PC-3 (cell line): ENCODE results near the gene HOXA10. TPM values are rescaled to one million over a fixed set of nuclear protein-coding genes. Genes with fewer than 3 reads are reported as not detected.
A peak's percentile ranks its signal among the peaks of the same experiment; 100 is the strongest.

Experiments
- ATAC-seq: fragments of 200-7000 bp; cut with Tn5 transposase; 2 replicates; pipeline ENCODE4 v1.9.1; 2020; ENCODE audit warnings: mild to moderate bottlenecking, moderate library complexity
- BruUV-seq: library from RNA; stranded (reverse); fragments of 400-500 nt; replicated peaks from 2 replicates; lab custom pipeline; 2021; lab: Mats Ljungman, UMichigan
- CTCF ChIA-PET: fragments of 300-600 bp; sonication (Branson Sonifier 250); formaldehyde crosslinking; loops from one replicate; lab custom pipeline; 2022; ENCODE audit warnings: antibody characterized with exemption; lab: Charles Lee
- POLR2A ChIA-PET: fragments of 300-600 bp; sonication (Branson Sonifier 250); formaldehyde crosslinking; loops from one replicate; lab custom pipeline; 2022; ENCODE audit warnings: antibody characterized with exemption; ENCODE audit not compliant: unreplicated experiment; lab: Charles Lee
- DNase-seq: peaks from one replicate; pipeline ENCODE4 v3.0.0-alpha.2; 2015
- H2AFZ ChIP-seq: fragments of 300-600 bp; sonication (generic); 2 replicates; pipeline ENCODE4 v1.6.0; 2016; ENCODE audit warnings: antibody characterized with exemption, low read length
- H3F3A ChIP-seq: fragments of 300-600 bp; sonication (generic); one replicate; pipeline ENCODE4 v1.6.0; 2017; ENCODE audit warnings: antibody characterized with exemption, low read length, control low read depth, mild to moderate bottlenecking; ENCODE audit not compliant: unreplicated experiment
- H3K27ac ChIP-seq: fragments of 300-600 bp; sonication (generic); 2 replicates; pipeline ENCODE4 v1.5.1; 2016; ENCODE audit warnings: mild to moderate bottlenecking, low read length
- H3K27me3 ChIP-seq: fragments of 300-600 bp; sonication (generic); 2 replicates; pipeline ENCODE4 v1.6.1; 2016; ENCODE audit warnings: low read length, mixed read lengths
- H3K36me3 ChIP-seq: fragments of 300-600 bp; sonication (generic); 2 replicates; pipeline ENCODE4 v1.6.1; 2016; ENCODE audit warnings: low read depth, mixed run types, low read length, mixed read lengths
- H3K4me1 ChIP-seq: fragments of 300-600 bp; sonication (generic); 2 replicates; pipeline ENCODE4 v1.5.1; 2016; ENCODE audit warnings: low read length; ENCODE audit not compliant: insufficient read depth
- H3K4me2 ChIP-seq: fragments of 300-600 bp; sonication (generic); 2 replicates; pipeline ENCODE4 v1.6.0; 2016; ENCODE audit warnings: low read length
- H3K4me3 ChIP-seq: fragments of 300-600 bp; sonication (generic); 2 replicates; pipeline ENCODE4 v1.5.1; 2016; ENCODE audit warnings: mild to moderate bottlenecking, low read length, mixed read lengths
- H3K79me2 ChIP-seq: fragments of 300-600 bp; sonication (generic); 2 replicates; pipeline ENCODE4 v1.6.1; 2017; ENCODE audit warnings: low read length, mixed read lengths
- H3K9ac ChIP-seq: fragments of 300-600 bp; sonication (generic); 2 replicates; pipeline ENCODE4 v1.6.0; 2016; ENCODE audit warnings: mild to moderate bottlenecking, low read length
- H3K9me2 ChIP-seq: fragments of 300-600 bp; sonication (generic); replicated peaks from 2 replicates; pipeline ENCODE4 v1.6.1; 2016; ENCODE audit warnings: mixed run types, low read length, mixed read lengths
- H3K9me3 ChIP-seq: fragments of 300-600 bp; sonication (generic); 2 replicates; pipeline ENCODE4 v1.6.1; 2016; ENCODE audit warnings: low read length, mixed read lengths
- H4K20me1 ChIP-seq: fragments of 300-600 bp; sonication (generic); 2 replicates; pipeline ENCODE4 v1.6.1; 2016; ENCODE audit warnings: low read length, mixed read lengths
- EZH2 ChIP-seq: fragments of 300-600 bp; sonication (generic); IDR thresholded peaks from one replicate; pipeline ENCODE4 v1.6.1; 2017; ENCODE audit warnings: antibody characterized with exemption, mild to moderate bottlenecking, low read length; ENCODE audit not compliant: unreplicated experiment
- EZH2phosphoT487 ChIP-seq: fragments of 300-600 bp; sonication (generic); IDR thresholded peaks from 2 replicates; pipeline ENCODE4 v1.6.1; 2018; ENCODE audit warnings: mild to moderate bottlenecking, antibody characterized with exemption, low read length, borderline replicate concordance
- intact Hi-C: fragments of 100-400 bp; cut with micrococcal nuclease; formaldehyde crosslinking; loops from 2 replicates; pipeline ENCODE4 v1.9.0; 2023
- total RNA-seq: library from RNA; depleted of rRNA; stranded (reverse); fragments of >200 nt; gene quantifications from 2 replicates; pipeline ENCODE4 v1.2.3, GENCODE V29; 2014
- TF ChIP-seq, protein P1 (sequence below): fragments of 300-600 bp; sonication (generic); conservative IDR thresholded peaks from 2 replicates; pipeline ENCODE4 v1.5.1; 2017; ENCODE audit warnings: antibody characterized with exemption, low read depth, mild to moderate bottlenecking, low read length

Gene HOXA10
- total RNA-seq, 1 experiment from 2014 or later: 46.1 TPM

DNA sequence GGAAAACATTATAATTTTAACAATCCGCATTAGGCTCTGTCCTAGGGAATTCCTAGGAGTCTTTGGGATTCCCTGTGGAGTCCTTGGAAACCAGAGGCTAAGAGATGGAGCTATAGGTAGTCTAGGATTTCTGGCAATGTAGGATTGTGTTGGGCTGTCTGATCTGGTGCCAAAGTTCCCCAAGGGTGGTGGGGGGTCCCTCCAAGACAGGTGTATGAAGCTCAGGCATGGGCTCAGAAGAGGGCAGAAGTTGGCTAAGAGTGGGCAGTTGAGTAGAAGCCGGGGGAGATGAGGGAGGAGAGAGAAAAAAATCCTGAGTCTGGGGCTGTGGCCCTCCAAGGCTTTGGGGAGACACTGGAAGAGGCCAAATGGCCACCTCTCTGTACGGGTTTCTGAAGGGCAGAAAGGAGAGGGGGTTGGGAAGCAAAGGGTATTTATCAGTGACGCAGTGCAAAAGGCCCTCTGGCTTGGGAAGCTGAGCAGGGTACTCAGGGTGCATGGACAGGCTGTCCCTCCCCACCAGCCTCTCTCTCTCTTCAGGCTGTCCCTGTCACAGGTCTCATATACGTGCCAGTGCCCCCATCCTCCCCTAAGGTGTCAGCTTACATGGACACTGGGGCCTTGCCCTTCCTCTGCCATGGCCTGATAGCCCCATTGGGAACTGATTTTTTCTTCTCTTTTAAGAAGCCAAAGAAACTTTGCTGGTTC, 27.5 kb downstream of the HOXA10 start:
- Histone ChIP-seq H4K20me1 (no peaks in the 10 kb centered on the region), H3K27ac (no peak overlapping the region), H3K4me3 (no peak overlapping the region), H3K9me3 (no peaks in the 10 kb centered on the region), H3F3A (no peaks in the 10 kb centered on the region), H3K4me1 (peaks cover 21% of the 10 kb centered on the region), H3K4me2 (peak overlapping the region; percentile 92), H3K36me3 (peaks cover 13% of the 10 kb centered on the region; the same call in 1 of the 2 replicates), H3K79me2 (peaks cover 56% of the 10 kb centered on the region), H3K27me3 (no peaks in the 10 kb centered on the region), H3K9ac (no peak overlapping the region), H3K9me2 (no peaks in the 10 kb centered on the region), H2AFZ (no peak overlapping the region)
- ChIA-PET POLR2A (no interaction called here), CTCF (no interaction called here)
- TF ChIP-seq, protein P1, sequence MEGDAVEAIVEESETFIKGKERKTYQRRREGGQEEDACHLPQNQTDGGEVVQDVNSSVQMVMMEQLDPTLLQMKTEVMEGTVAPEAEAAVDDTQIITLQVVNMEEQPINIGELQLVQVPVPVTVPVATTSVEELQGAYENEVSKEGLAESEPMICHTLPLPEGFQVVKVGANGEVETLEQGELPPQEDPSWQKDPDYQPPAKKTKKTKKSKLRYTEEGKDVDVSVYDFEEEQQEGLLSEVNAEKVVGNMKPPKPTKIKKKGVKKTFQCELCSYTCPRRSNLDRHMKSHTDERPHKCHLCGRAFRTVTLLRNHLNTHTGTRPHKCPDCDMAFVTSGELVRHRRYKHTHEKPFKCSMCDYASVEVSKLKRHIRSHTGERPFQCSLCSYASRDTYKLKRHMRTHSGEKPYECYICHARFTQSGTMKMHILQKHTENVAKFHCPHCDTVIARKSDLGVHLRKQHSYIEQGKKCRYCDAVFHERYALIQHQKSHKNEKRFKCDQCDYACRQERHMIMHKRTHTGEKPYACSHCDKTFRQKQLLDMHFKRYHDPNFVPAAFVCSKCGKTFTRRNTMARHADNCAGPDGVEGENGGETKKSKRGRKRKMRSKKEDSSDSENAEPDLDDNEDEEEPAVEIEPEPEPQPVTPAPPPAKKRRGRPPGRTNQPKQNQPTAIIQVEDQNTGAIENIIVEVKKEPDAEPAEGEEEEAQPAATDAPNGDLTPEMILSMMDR: no peak
- intact Hi-C loops: no loop called here
- no peak for ATAC-seq
- DNase-seq: no peak
- no TSS peak for BruUV-seq

DNA sequence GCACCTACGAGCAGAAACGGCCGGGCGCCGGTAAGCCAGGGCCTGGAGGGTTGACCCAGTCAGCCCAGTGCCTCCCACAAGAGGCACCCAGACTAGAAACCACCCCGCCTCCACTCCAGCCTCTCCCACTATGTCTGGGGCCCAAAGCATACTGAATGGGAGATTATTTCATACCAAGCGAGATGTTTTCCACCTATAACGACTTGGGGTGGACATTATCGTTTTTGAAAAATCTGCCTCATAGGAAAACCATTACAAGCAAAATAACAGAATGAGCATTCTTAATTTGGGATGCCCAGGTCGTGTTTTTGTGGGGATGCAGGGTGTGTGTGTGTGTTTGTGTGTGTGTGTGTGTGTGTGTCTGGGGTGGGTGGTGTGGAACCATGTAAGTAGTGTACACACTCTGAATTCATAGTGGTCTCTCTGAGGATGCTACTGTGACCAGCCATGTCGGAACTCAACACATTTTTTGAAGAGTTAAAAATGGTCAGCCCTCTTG, 28.2 kb downstream of the HOXA10 start:
- BruUV-seq: no TSS peak
- H3K9me3 ChIP-seq: no peaks in the 10 kb centered on the region
- no peak overlapping the region for H3K27ac ChIP-seq
- H3K9ac ChIP-seq: no peak overlapping the region
- no peak for DNase-seq
- ChIA-PET CTCF (no interaction called here), POLR2A (no interaction called here)
- H3K79me2 ChIP-seq: peaks cover 49% of the 10 kb centered on the region
- TF ChIP-seq, protein P1: no peak
- TF ChIP-seq EZH2 (no peak), EZH2phosphoT487 (no peak)
- ATAC-seq: no peak
- no peaks in the 10 kb centered on the region for H4K20me1 ChIP-seq
- H3K4me2 ChIP-seq: no peak overlapping the region
- intact Hi-C loops: no loop called here
- no peaks in the 10 kb centered on the region for H3K27me3 ChIP-seq
- no peak overlapping the region for H2AFZ ChIP-seq
- no peaks in the 10 kb centered on the region for H3F3A ChIP-seq
- H3K4me3 ChIP-seq: no peak overlapping the region
- peaks cover 21% of the 10 kb centered on the region for H3K4me1 ChIP-seq
- H3K36me3 ChIP-seq: peaks cover 13% of the 10 kb centered on the region; the same call in 1 of the 2 replicates
- H3K9me2 ChIP-seq: no peaks in the 10 kb centered on the region

GRCh38 chr7:27145165-27145913, 28.8 kb downstream of the HOXA10 start:
- Histone ChIP-seq H3K27ac (no peak overlapping the region), H3K4me1 (peaks cover 21% of the 10 kb centered on the region), H3K27me3 (no peaks in the 10 kb centered on the region), H3K9ac (no peak overlapping the region), H3K36me3 (peaks cover 13% of the 10 kb centered on the region; the same call in 1 of the 2 replicates), H3K79me2 (peaks cover 43% of the 10 kb centered on the region), H3F3A (no peaks in the 10 kb centered on the region), H2AFZ (no peak overlapping the region), H3K4me3 (no peak overlapping the region), H3K9me3 (no peaks in the 10 kb centered on the region), H3K9me2 (no peaks in the 10 kb centered on the region), H3K4me2 (no peak overlapping the region), H4K20me1 (no peaks in the 10 kb centered on the region)
- ChIA-PET CTCF (no interaction called here), POLR2A (no interaction called here)
- TF ChIP-seq, protein P1: no peak
- TF ChIP-seq EZH2 (no peak), EZH2phosphoT487 (no peak)
- intact Hi-C loops: no loop called here
- no peak for DNase-seq
- no peak for ATAC-seq
- BruUV-seq: no TSS peak
